Measurements from ENCODE around the gene CDX1.

CDX1 gene

DNA sequence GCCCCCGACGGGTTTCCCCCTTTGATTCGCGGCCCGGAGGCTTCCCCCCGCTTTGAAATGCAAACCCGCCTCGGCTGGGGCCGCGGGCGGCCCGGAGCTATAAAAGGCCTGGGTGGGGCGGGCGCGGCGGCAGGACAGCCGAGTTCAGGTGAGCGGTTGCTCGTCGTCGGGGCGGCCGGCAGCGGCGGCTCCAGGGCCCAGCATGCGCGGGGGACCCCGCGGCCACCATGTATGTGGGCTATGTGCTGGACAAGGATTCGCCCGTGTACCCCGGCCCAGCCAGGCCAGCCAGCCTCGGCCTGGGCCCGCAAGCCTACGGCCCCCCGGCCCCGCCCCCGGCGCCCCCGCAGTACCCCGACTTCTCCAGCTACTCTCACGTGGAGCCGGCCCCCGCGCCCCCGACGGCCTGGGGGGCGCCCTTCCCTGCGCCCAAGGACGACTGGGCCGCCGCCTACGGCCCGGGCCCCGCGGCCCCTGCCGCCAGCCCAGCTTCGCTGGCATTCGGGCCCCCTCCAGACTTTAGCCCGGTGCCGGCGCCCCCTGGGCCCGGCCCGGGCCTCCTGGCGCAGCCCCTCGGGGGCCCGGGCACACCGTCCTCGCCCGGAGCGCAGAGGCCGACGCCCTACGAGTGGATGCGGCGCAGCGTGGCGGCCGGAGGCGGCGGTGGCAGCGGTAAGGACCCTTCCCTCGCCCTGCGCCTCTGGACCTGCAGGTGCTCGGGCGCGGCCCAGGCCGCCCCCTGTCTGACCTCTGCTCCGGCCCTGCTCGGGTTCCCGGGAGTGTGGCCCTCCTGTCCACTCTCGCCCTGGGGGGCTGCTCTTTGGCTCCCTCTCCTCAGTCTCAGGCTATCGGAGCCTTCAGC lies at the start of gene CDX1:
TSS of gene CDX1 (plus strand) at position 129 of the 862 bp plus-strand sequence. CDS start at position 228, 99 bp downstream.
- no peak for DNase-seq

DNA sequence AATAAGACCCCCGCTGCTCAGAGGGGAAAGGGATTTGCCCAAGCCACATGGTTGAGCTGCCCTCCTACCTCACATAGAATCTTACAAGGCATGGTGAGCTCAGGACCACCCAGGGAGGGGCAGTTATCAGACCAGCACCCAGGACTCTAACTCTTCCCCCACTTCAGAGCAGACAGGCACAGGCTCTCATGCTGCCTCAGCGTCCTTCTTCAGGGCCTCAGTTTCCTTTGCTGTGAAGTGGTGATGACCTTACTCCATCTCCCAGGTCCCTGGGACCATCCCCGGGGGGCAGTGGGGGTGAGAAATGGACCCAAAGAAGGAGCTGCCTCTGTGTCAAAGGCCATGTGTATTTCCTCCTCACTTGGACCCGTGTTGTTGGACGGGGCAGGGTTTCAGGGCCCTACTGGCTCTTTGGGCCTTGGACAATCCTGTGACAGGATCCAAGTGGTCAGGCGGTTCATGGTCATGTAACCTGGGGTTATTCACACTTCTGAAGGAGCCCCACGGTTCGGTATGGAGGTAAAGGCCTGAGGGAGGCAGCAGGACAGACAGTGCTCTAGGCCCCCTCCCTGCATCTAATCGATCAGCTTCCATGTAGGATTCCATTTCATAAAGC lies 48.5 kb upstream of the CDX1 start:
- no peak for DNase-seq

DNA sequence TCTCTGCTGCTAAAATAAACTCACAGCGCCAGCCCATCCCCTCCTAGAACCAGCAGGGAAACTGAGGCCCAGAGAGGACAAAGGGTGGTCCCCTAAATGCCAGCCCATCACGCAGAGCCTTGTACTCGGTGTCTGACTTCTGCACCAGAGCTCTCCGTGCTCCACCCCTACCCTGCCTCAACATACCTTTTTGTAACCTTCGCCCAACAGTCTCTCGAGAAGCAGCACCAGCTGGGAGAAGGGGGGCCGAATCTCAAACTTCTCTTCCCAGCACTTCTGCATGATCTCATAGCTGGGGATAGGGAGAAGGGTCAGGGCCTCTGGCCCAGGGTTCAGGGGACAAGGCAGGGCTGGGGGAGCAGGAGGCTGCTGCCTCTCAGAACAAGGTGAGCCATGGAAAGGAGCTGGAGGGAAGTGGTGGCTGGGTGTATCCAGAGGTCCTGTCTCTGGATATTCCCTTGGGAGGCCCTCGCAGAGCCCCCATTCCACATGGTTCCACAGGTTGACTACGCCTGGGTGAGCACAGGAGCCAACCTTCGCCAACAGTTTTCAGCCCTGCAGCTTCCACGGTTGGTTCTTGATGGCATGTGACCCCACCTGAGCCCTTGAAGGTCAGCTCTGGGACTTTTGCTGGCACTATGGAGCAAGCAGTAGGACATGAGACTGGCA lies 47.9 kb upstream of the CDX1 start:
- DNase-seq: no peak

DNA sequence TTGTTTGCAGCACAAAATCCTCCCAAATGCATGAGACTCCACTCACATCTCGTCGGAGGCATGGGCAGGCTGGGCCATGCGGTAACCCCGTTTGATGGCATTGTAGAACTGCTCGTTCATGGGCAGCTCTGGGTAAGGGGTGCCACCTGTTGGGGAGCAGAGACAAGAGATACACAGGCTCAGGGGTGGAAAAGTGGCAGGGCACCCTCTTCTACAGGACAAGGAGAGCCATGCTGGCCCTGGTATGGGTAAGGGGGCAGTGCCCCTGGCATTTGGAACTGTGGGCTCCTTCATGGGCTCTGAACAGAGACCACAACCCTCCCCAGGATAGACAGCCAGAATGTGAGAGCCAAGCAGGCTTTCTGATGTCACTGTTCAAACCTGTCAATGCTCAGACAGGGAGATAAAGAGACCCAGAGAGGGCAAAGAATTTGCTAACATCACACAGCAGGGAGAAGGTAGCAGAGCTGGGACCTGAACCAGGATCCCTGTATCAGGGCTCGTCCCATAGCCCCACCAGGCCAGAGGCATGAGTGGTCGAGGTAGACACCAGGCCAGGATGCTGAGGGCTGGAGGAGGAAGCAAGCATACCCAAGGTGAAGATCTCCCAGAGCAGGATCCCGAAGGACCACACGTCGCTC lies 47.0 kb upstream of the CDX1 start:
- no peak for DNase-seq

DNA sequence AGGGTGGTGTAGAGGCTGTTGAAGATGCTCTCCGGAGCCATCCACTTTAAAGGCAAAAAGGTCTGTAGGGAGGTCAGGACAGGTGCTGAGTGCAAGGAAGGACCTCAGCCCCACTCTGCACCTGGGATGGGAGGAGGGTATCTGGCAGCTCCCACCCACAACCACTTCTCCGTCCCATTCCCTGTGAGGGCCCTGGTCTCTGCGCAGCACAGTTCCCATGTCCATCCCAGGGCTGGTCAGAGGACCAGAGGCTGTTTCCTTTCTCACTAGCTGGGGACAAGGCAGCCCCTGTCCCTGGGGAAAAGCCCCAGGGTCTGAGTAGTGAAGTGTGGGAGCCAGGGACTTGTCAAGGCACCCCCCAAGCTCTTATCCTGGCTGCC lies 46.5 kb upstream of the CDX1 start:
- no peak for DNase-seq

DNA sequence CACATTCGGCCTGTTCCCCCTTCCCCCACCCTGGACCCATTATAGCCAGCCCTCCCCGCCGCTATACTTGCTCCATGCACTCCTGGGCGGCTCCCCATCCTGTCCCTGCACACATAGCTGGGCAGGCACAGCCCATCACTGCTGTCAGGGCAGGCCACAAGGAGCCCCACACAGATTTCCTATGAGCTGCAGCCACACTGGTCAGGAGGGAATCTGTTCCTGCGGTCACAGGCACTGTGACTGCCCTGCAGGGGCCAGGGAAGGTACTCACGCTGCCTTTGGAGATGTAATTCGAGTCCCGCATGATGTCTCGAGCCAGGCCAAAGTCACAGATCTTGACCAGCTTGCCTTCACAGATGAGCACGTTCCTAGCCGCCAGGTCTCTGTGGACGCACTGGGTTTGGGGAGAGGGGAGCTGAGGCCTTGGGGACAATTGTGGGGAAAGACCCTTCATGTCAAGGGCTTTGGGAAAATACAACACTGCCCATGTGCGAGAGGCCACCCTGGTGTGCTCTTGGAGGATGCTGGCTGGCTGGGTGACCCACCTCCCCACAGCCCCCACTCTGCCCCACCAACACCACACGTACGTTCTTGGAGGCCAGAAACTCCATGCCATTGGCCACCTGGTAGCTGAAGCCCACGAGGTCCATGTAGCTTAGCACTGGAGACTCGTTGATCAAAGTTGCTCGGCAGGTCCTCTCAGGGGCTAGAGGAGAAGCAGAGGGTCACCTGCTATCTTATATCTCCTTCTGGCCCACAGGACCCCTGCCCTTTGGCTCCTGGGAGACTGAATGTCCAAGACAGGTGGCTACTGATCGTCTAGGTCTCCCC lies 45.7 kb upstream of the CDX1 start:
- DNase-seq: no peak

DNA sequence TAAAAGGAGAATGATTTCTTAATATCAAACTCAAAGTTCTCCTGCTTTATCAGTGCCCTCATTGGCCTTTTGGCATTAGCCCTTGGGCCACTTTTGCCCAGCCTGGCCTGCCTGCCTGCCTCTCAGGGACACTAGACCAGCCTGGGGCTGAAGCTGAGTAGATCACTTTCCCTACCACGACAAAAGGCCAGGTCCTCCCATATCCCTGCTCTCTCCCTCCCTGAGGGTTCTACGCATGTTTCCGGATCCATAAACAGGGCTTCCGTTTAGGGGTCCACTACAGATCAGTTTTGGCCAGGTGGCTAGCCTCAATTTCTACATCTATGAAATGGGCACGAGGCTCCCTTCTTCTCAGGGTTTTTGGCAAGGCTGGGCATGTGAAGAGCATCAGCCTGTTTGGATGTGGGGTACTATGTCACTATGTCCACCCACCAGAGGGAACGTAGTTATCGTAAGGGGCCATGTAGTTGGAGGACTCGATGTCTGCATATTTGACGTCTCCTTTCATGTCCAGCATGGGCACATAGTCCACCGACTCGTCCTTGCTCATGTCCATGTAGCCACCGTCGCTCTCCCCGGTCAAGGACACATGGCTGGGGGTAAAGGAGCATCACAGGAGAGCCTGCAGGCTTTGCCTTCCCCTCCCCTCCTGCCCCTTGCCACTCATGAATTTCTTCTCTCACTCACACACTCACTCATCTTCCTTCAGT lies 45.0 kb upstream of the CDX1 start:
- DNase-seq: no peak

DNA sequence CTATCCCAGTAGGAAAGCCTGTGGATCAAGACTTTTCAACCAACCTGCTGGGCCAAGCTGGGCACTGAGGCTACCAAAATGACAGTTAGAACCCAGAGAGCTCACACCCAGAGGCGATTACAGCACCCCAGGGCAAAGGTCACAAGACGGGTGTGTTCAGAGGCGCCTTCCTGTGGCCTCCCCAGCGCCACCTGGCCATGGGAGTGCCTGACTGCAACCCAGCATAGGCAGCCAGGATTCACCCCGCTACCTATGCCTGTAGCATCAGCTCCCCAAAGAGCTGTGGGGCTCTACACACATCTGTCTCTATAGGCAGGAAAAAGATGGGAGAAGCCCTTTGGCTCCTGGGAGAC lies 44.4 kb upstream of the CDX1 start:
- DNase-seq: no peak

DNA sequence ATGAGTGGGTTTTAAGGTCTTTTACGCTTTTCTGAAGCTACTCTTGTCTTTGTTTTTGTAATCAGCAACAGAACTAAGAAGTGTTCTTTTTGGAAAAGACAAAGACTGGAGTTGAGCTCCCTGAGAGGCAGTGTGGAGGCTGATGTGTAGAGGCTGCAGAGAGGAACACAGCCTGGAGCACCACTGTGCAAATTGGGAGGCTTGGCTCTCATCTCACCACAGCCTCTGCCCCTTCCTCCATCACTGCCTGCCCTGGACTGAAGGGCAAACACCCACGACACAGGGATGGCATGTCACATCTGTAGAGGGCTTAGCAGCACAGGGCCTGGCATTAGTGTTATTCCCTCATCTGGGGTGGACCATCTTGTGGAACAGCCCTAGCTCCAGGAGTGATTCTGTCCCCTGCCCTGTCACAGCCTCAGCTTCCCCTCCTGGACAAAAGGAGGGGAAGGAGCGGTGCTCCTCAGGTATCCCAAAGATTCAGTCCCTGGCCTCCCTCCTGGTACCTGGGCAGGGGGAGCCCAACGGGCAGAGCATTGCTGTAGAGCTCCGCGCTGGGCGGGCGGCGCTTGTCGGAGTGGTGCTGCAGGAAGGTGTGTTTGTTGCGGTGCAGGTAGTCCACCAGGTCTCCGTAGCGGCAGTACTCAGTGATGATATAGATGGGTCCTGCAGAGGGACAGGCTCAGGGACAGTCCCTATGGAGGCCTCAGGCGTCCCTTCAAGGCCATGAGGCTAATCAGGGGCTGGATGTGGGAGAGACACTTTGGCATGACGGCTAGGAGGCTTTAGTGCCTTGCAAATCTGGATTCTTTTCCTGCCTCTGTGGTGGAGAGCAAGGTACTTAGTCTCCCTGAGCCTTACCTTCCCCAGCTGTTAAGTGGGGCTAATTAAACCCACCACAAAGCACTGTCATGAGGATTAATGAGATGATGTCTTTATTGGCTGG lies 43.8 kb upstream of the CDX1 start:
- DNase-seq: no peak

DNA sequence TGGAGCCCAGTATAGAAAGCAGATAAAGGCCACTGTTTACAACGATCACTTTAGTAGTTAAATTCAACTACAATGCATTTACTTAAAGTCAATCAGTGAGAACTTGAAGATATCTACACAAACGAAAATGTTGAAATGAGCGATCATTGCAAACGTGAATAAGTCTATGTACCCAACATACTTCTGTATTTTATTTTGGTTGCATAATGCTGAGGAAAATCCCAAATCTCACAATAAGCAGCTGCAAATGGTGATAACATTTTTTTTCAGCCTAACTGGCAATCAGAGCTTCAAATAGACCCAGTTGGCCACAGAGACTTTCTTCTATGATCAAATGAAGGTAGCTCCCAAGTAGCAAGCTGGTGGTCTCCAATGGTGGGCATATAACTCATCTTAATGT lies 43.0 kb upstream of the CDX1 start:
- DNase-seq: no peak

DNA sequence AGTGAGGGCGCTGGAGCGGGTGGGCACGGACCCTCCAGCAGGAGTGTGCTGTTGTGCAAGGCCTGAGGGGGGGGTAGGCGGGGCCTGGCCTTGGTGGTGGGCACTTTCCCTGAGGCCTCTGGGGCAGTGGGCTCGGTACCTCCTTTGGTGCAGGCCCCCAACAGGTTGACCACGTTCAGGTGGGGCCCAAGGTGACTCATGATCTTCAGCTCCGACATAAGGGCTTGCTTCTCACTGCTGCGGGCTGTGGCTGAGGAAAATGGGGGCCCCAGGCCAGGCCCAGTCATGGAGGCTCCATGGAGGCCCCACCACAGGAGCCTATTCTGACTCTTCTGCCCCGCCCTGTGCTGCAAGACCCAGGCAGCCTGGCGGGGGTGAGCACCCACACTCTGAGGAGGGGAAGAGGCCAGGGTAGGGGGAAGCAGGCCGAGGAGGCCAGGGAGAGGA lies 42.4 kb upstream of the CDX1 start:
- no peak for DNase-seq

DNA sequence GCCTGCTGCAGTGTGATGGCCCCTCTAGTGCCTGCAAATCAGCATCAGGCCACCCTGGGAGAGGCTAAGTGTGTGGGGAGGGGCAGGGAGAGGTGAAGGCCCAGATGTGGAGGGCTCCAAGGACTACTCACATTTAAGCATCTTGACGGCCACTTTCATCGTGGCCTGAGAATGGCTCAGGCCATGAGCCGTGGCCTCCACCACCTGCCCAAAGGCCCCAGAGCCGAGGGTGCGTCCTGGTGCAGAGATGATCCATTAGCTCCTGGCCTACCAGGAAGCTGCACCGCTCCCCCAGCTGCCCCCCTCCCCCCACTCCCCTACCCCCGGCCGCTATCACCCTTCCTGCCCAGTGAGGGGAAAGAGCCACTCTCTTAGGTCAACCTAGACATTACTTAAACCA lies 42.0 kb upstream of the CDX1 start:
- DNase-seq: no peak

DNA sequence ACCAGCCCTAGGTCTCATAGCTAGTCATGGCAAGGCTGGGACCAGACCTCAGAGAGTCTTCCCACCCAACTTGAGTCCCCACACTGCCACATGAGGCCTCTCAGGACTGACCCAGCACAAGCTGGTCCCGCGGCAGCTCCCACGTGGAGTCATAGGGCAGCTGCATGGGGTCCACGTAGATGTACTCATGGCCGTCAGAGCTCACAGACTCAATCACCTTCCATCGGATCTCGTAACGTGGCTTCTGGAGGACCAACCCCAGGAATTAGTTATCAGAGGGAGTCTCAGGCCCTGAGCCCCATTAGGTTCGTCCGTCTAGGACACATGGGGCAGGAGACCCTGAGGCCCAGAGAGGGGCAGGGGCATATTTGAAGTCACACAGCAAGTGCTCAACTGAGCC lies 41.2 kb upstream of the CDX1 start:
- no peak for DNase-seq

DNA sequence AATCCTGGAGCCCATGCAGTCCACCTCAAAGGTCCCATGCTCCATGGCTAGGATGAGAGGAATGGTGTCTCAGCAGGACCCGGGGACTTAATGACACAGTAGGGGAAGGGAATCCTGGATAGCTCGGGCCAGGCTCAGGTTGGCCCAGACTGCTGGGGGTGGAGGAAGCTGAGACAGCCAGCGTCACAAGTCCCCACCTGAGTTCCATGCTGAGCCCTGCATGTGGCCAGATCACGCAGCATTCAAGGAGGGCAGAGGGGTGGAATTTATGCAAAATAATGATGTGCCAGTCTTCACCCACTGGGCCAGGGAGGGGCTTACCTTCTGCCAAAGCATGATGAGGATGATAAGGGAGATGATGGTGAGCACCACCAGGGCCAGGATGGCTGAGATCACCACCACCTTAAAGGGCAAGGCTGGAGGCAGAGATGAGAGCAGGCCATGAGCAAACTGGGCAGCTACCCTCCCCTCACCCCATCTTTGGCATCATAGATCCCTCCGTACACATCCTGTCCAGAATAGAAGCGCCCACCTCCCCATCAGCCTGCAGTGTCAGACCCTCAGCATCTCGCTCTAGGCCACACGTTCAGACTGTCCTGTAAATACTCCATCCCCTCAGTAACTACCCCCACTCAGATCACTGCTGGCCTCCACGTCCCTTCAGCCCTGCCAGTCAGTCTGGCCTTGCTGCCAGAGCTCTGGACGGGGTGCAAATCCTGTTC lies 40.2 kb upstream of the CDX1 start:
- no peak for DNase-seq

DNA sequence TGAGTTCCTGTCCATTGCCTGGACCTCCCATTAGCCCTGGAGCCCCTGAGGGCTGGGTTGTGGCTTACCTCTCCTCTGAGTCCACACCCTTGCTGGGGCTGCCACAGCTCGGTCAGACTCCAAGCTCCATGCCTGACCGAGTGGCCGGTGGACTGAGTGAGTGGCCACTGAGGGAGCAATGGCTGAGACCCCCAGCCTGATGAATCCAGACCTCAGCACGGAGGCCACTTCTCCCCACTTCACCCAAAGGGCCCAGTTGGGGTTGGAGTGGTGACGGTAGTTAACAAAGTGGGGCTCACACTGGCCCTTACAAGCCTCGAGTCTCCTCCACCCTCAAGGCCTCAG lies 39.7 kb upstream of the CDX1 start:
- DNase-seq: no peak

DNA sequence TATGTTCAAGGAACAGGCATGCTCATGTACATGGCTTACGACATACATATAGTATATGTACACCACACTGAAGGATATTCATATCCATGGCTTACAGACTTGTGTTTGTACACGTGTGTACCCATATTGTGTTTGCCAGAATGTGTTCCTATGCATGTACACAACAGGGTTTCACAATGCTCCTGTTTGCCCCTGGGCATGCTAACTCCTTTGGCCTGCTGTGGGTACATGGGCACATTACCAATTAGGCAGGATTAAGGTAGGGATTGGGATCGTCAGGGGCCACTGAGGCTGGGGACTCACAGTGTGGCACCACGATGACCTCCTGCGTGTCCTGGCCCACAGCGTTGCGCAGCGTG lies 37.1 kb upstream of the CDX1 start:
- DNase-seq: no peak

DNA sequence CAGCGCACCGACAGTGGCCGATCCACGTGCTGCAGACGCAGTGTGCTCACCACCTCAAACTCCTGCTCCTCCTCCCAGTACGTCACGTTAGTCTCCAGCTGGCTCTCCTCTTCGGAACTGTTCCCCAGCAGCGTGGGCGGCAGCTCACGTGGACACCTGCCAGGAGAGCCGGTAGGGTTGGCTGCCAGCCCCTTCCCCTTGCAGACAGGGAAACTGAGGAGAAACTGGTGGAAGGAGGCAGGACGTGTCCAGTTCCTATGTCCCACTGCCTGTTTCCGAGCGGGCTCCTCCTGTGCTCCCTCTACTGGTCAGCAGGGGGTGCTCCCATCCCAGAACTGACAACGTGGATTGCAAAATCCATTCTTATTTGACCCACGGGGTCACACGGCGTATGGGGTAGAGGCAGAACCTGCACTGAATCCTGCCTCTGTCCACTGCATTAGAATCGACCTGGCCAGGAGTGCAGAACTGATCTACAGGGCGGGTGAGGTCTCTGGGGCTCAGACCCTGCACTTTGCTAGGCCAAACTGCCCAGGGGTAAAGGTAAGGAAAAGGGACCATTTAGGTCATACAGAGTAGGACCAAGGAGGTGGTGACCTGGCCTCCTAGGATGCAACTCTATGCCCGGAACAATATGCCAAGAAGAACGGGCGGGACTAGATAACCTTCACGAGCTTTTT lies 36.6 kb upstream of the CDX1 start:
- no peak for DNase-seq

DNA sequence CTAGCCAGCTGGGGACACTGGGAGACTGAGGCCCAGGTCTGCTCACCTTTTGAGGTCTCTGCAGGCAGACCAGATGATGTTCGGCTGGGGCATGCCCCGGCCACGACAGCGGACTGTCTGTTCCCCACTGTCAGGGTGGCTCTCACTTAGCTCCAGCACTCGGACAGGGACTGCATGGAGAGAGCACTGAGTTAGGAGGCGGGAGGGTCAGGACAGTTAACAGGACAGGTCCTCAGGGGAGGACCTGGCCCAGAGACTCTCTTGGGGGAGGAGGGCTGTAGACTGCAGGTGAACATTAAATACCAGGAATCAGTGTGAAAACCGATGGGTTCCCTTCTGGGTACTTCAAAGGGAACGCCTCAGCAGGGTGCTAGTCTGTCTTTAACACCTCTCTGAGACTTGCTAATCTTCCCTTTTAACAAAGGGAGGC lies 36.1 kb upstream of the CDX1 start:
- DNase-seq: no peak

DNA sequence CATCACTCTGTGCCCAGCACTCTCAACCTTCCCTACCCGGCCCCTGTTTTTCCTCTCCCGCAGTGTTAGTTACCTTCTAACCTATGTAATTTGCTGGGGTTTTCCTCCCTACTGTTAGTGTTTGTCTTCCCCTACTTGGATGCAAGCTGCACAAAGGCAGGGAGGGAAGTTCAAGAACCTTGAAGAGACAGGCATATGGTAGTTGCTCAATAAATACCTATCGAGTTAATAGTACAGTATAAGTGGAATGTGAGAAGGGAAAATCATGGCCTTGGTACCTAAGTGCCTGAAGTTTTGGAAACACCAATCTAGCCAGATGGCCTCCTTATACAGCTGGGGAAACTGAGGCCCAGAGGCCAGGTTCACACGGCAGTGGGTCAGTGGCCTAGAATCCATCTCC lies 35.1 kb upstream of the CDX1 start:
- no peak for DNase-seq
